WI38 (cell line): Measurements from ENCODE around the gene WWOX.

Source experiments
- H3K4me3 ChIP-seq: 2 replicates; pipeline ENCODE4 v1.5.1; 2011; ENCODE audit warnings: low read depth, mild to moderate bottlenecking, control low read depth, low read length
- TF ChIP-seq, protein P1 (sequence below): IDR thresholded peaks from 2 replicates; pipeline ENCODE4 v1.5.1; 2012; ENCODE audit warnings: low read depth, mild to moderate bottlenecking, control low read depth, low read length

WWOX gene

DNA sequence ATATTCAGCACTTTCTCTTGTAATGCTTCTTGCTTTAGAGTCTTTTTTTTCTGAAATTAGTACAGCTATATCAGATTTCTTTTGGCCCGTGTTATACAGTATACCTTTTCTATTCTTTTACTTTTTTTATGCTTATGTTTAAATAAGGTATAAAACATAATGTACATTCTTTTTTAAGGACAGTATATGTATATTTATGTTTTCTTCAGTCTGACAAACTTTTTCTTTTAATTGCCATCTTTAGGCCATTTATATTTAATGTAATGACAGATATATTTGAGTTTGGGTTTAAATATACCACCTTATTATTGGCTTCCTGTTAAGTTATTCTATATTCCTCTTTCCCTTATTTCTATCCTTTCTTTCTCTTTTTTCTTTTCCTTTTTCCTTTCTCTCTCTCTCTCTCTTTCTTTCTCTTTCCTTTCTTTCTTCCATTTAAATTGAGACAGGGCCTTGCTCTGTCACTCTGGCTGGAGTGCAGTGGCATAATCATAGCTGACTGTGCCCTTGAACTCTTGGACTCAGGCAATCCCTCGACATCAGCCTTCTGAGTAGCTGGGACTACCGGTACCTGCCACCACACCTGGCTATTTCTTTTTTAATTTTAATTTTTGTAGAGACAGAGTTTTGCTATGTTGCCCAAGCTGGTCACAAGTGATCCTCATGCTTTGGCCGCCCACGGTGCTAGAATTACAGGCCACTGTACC lies 61.7 kb downstream of the WWOX start:
- TF ChIP-seq, protein P1, sequence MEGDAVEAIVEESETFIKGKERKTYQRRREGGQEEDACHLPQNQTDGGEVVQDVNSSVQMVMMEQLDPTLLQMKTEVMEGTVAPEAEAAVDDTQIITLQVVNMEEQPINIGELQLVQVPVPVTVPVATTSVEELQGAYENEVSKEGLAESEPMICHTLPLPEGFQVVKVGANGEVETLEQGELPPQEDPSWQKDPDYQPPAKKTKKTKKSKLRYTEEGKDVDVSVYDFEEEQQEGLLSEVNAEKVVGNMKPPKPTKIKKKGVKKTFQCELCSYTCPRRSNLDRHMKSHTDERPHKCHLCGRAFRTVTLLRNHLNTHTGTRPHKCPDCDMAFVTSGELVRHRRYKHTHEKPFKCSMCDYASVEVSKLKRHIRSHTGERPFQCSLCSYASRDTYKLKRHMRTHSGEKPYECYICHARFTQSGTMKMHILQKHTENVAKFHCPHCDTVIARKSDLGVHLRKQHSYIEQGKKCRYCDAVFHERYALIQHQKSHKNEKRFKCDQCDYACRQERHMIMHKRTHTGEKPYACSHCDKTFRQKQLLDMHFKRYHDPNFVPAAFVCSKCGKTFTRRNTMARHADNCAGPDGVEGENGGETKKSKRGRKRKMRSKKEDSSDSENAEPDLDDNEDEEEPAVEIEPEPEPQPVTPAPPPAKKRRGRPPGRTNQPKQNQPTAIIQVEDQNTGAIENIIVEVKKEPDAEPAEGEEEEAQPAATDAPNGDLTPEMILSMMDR, result no peak
- no peak overlapping the region for H3K4me3 ChIP-seq

DNA sequence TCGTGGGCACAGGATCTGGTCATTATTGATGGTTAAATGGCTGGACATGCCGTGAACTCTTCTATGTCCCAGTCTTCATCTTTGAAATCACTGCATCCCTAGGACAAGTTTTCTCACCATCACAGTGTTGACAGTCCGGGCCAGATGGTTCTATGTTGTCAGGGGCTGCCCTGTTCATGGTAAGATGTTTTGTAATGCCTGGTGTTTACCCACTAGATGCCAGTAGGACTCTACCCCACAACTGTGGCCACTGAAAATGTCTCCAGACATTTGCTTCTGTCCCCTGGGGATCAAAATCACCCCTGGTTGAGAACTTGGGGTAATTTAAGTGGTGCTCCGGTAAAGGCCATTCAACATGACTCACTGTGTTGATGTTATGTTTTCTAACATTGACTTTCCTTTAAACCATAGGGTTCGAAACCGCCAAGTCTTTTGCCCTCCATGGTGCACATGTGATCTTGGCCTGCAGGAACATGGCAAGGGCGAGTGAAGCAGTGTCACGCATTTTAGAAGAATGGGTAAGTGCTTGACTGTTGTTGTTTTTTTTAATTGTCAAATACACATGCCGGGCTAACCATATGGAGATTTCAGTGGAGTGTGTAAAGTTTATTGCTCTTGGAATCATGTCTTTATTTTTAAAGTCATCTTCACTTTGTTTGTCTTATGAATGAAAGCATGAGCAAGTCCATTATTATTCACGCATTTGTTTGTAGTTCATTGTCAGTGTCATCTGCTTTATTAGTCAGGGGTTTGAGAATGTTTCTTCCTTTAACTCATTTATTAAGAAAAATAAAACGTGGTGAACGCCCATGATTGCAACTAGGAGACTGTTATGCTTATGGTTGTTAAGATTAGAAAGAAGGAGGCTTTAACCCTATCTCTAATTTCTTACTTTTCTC lies 64.6 kb downstream of the WWOX start:
- H3K4me3 ChIP-seq, result no peak overlapping the region
- TF ChIP-seq, protein P1, result no peak

GRCh38 chr16:78170494-78170933 lies 71.1 kb downstream of the WWOX start:
- TF ChIP-seq, protein P1, result no peak
- H3K4me3 ChIP-seq, result no peak overlapping the region

- H3K4me3 ChIP-seq, result no peak overlapping the region
- TF ChIP-seq, protein P1, result no peak
Observed at GRCh38 chr16:78175287-78175686, 75.8 kb downstream of the WWOX start.

- no peak overlapping the region for H3K4me3 ChIP-seq
- TF ChIP-seq, protein P1, result no peak
Observed at GRCh38 chr16:78176435-78176834, 77.0 kb downstream of the WWOX start.

DNA sequence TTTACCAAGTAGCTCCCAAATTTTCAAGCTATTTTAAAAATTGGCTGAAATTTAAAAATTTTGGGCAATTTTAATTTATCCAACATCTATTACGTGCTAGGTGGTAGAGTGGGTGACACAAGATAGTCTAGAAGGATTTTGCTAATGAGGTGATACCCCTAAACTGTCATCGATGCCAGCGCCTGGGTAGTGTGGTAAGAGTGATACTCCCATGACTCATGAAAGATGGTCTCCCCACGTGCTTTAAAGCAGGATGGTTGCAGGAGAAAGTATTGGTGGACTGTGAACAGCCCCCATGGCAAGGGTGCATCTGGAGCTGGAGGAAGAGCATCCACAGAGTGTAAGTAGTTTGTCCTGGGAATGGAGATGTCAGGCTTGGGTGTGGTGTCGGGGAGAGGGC lies 77.8 kb downstream of the WWOX start:
- TF ChIP-seq, protein P1, result no peak

GRCh38 chr16:78177987-78178386 lies 78.5 kb downstream of the WWOX start:
- TF ChIP-seq, protein P1, result no peak
- H3K4me3 ChIP-seq, result no peak overlapping the region

More for the DNA sequence above, 77.8 kb downstream of the WWOX start:
- H3K4me3 ChIP-seq, result no peak overlapping the region
